Kidney epithelial cell (primary cell): ENCODE results near the gene USP24. TPM values are rescaled to one million over a fixed set of nuclear protein-coding genes. Genes with fewer than 3 reads are reported as not detected.

Source experiments
- DNase-seq: peaks from one replicate; pipeline ENCODE4 v3.0.0-alpha.2; 2010; ENCODE audit warnings: low read depth
- H3K27me3 ChIP-seq: 2 replicates; pipeline ENCODE4 v1.6.0; 2011; ENCODE audit warnings: low read length; ENCODE audit not compliant: control insufficient read depth, insufficient read depth
- H3K36me3 ChIP-seq: 2 replicates; pipeline ENCODE4 v1.5.1; 2011; ENCODE audit warnings: low read length; ENCODE audit not compliant: control insufficient read depth, insufficient read depth
- H3K4me3 ChIP-seq: 2 replicates; pipeline ENCODE4 v1.5.1; 2011; ENCODE audit warnings: low read depth, mild to moderate bottlenecking, control low read depth, low read length
- total RNA-seq: library from RNA; depleted of rRNA; stranded (reverse); fragments of >200 nt; gene quantifications from 2 replicates; pipeline ENCODE4 v1.2.3, GENCODE V29; 2015
- TF ChIP-seq, protein P1 (sequence below): IDR thresholded peaks from 2 replicates; pipeline ENCODE4 v1.5.1; 2011; ENCODE audit warnings: mild to moderate bottlenecking, moderate library complexity, low read length, control low read depth, inconsistent platforms; ENCODE audit not compliant: insufficient read depth, poor library complexity, severe bottlenecking

Gene USP24
- total RNA-seq, 1 donor from 2014 or later: 27.2 TPM

DNA sequence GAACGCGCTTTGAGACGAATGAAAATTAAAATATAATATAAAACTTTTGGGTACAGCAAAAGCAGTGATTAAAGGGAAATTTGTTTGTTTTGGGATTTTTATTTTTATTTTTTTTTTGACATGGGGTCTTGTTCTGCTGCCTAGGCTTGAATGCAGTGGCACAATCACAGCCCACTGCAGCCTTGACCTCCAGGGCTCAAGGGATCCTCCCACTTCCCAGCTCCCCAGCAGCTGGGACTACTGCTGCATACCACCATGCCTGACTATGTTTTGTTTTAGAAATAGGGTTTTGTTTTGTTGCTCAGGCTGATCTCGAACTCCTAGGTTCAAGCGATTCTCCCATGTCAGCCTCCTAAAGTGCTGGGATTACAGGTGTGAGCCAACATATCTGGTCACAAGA is 30.3 kb downstream of the USP24 start:
- Histone ChIP-seq H3K27me3 (no peaks in the 10 kb centered on the region), H3K4me3 (no peak overlapping the region), H3K36me3 (no peaks in the 10 kb centered on the region)
- no peak for DNase-seq
- TF ChIP-seq, protein P1, sequence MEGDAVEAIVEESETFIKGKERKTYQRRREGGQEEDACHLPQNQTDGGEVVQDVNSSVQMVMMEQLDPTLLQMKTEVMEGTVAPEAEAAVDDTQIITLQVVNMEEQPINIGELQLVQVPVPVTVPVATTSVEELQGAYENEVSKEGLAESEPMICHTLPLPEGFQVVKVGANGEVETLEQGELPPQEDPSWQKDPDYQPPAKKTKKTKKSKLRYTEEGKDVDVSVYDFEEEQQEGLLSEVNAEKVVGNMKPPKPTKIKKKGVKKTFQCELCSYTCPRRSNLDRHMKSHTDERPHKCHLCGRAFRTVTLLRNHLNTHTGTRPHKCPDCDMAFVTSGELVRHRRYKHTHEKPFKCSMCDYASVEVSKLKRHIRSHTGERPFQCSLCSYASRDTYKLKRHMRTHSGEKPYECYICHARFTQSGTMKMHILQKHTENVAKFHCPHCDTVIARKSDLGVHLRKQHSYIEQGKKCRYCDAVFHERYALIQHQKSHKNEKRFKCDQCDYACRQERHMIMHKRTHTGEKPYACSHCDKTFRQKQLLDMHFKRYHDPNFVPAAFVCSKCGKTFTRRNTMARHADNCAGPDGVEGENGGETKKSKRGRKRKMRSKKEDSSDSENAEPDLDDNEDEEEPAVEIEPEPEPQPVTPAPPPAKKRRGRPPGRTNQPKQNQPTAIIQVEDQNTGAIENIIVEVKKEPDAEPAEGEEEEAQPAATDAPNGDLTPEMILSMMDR: no peak

DNA sequence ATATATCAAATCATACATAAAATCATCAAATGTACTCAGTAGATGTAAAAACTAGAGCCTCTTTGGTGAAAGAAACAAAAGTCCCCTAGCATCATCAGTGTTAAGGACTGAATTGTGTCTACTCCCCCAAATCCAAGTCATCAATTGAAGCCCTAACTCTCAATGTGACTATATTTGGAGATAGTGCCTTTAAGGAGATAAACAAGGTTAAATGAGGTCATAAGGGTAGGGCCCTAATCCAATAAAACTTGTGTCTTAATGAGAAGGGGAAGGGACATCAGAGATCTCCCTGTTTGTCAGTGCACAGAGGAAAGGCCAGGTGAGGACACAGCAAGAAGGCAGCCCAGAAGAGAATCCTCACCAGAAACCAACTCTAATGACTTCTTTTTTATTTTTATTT is 33.5 kb downstream of the USP24 start:
- DNase-seq: no peak
- TF ChIP-seq, protein P1: no peak

DNA sequence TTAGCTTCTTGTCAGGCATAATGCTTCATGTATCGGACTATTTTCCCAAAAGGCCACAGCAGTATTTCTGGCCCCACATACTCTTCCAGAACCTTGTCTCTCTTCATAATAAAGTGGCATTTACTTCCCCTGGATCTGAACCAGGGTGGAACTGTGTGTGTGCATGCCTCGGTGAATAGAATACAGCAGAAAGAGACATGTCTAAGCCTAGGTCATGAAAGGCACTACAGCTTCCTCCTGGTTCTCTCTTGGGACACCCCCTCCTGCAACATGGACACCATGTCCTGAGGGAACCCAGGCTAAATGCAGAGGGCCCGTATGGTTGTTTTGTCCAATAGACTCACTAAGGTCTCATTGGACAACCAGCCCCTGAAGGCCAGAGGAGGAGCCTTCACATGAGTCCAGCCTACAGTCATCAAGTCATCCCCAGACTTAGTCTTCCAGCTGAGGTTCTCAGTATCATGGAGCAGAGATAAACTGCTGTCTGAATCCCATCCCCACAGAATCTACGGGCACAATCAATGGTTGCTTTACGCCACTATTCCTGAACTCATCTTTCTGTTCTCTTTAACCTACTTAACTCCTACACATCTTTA is 35.0 kb downstream of the USP24 start:
- no peaks in the 10 kb centered on the region for H3K27me3 ChIP-seq
- TF ChIP-seq, protein P1: no peak
- DNase-seq: no peak
- no peak overlapping the region for H3K4me3 ChIP-seq
- no peaks in the 10 kb centered on the region for H3K36me3 ChIP-seq

More for the DNA sequence above, 33.5 kb downstream of the USP24 start:
- H3K36me3 ChIP-seq: no peaks in the 10 kb centered on the region
- H3K4me3 ChIP-seq: no peak overlapping the region
- no peaks in the 10 kb centered on the region for H3K27me3 ChIP-seq

DNA sequence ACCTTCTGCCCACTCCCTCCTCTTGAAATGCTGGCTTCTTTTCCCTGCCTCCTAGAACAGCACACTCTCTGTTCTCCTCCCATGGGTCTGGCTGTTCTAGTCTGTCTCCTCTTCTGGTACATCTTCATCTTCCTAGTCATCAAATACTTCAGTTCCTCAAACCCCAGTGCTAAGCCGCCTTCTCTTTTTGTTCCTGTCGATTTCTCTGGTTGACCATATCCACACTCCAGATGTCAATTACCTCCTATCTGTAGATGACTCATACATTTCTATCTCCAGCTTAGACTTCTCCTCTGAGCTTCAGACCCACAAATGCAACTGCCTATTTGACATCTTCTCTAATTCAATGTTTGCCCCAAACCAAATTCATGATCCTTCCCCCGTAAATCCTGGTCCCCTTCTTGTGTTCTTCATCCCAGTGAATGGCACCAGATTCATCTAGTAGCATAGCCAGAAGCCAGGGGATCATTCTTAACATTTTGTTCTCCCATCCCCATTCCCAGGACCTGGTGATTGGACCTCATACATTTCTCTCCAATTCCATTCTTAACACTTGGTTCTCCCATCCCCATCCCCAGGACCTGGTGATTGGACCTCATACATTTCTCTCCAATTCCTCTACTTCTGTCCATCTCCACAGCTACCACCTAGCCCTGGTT is 35.9 kb downstream of the USP24 start:
- no peaks in the 10 kb centered on the region for H3K27me3 ChIP-seq
- TF ChIP-seq, protein P1: no peak
- no peak overlapping the region for H3K4me3 ChIP-seq
- DNase-seq: no peak
- no peaks in the 10 kb centered on the region for H3K36me3 ChIP-seq

DNA sequence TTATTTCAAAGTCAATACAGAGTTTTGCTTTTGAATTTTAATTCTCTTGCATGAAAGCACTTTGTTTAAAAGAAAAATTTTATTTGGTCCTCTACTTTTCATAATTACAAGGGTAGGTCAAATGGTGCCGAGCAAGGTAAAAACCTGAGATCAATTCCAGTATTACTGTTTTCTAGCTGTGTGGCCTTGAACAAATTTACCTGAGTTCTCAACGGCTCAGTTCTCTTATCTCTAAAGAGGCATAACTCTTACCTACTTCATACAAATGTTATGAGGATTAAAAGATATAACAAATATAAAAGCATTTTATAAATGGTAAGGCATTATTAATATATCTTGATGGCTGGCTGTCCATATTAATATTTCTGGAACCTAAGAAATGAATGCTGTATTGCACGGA is 42.5 kb downstream of the USP24 start:
- TF ChIP-seq, protein P1: no peak
- no peak for DNase-seq
- Histone ChIP-seq H3K36me3 (no peaks in the 10 kb centered on the region), H3K4me3 (no peak overlapping the region), H3K27me3 (no peaks in the 10 kb centered on the region)

DNA sequence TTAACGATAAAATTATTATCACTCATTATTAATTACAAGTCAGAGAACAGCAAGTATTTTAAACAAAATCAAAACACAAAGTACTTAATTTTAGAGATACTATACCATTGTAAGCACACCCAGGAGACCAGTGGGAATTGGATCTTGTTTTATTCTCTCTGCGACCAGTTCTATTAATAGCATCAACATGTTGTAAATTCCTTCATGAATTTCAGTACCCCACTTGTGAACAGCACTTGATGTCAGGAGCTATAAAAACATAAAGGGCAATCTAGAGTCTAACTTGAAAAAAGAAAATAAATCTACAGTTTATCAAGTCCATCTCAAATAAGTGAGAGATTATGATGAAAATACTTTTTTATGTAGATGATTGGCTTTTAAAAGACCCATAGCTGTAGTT is 42.9 kb downstream of the USP24 start:
- Histone ChIP-seq H3K27me3 (no peaks in the 10 kb centered on the region), H3K36me3 (no peaks in the 10 kb centered on the region), H3K4me3 (no peak overlapping the region)
- DNase-seq: no peak
- TF ChIP-seq, protein P1: no peak
